ENCODE data around the gene OR6C75.
"Not testable (repeated sequence)": the region's sequence is repeated elsewhere in the genome, so short reads cannot be mapped to it uniquely, and the experiment has no call there.

The OR6C75 gene

GRCh38 chr12:55362675-55363074 is at the start of gene OR6C75:
TSS of gene OR6C75 (plus strand) at chr12:55362975. CDS start at chr12:55365111, 2,136 bp downstream.
- no peaks in the 10 kb centered on the region for H3K36me3 Mint-ChIP-seq
- peaks cover 13% of the 10 kb centered on the region for H3K27me3 Mint-ChIP-seq
- no peaks in the 10 kb centered on the region for H3K9me3 Mint-ChIP-seq

GRCh38 chr12:55314043-55314442 is 48.7 kb upstream of the OR6C75 start, which contains the start of gene OR6C1:
TSS of gene OR6C1 (plus strand) at chr12:55314343. CDS start at chr12:55320600, 6,257 bp downstream.
- no peak for DNase-seq (ENCODE audit: low spot score in 2 of 2)
- Mint-ChIP-seq H3K9me3 (peaks cover under 1% of the 10 kb centered on the region), H3K27me3 (peaks cover 8% of the 10 kb centered on the region), H3K27ac (no peak within 1 kb of the TSS), H3K4me3 (no peak within 1 kb of the TSS), H3K4me1 (no peaks in the 10 kb centered on the region), H3K36me3 (no peaks in the 10 kb centered on the region)
- ATAC-seq (ENCODE audit: low read depth), result no peak

More at GRCh38 chr12:55362675-55363074, at the start of gene OR6C75:
- Mint-ChIP-seq H3K4me1 (no peaks in the 10 kb centered on the region), H3K27ac (no peak within 1 kb of the TSS), H3K4me3 (no peak within 1 kb of the TSS)
- DNase-seq (ENCODE audit: low spot score in 2 of 2) (no peak), ATAC-seq (ENCODE audit: low read depth) (no peak)

GRCh38 chr12:55320201-55320600 is 42.6 kb upstream of the OR6C75 start:
- H3K9me3 Mint-ChIP-seq, result peaks cover 1% of the 10 kb centered on the region
- H3K36me3 Mint-ChIP-seq, result no peaks in the 10 kb centered on the region
- no peak for ATAC-seq (ENCODE audit: low read depth)
- H3K4me3 Mint-ChIP-seq, result no peak overlapping the region
- no peak for DNase-seq (ENCODE audit: low spot score in 2 of 2)
- no peak overlapping the region for H3K27ac Mint-ChIP-seq
- H3K4me1 Mint-ChIP-seq, result no peaks in the 10 kb centered on the region
- H3K27me3 Mint-ChIP-seq, result peaks cover 1% of the 10 kb centered on the region

GRCh38 chr12:55325801-55326200 is 37.0 kb upstream of the OR6C75 start:
- not testable (repeated sequence) for H3K4me1 Mint-ChIP-seq; H3K27me3 Mint-ChIP-seq; ATAC-seq (ENCODE audit: low read depth); DNase-seq (ENCODE audit: low spot score in 2 of 2); H3K27ac Mint-ChIP-seq; H3K36me3 Mint-ChIP-seq; H3K4me3 Mint-ChIP-seq; H3K9me3 Mint-ChIP-seq

DNA sequence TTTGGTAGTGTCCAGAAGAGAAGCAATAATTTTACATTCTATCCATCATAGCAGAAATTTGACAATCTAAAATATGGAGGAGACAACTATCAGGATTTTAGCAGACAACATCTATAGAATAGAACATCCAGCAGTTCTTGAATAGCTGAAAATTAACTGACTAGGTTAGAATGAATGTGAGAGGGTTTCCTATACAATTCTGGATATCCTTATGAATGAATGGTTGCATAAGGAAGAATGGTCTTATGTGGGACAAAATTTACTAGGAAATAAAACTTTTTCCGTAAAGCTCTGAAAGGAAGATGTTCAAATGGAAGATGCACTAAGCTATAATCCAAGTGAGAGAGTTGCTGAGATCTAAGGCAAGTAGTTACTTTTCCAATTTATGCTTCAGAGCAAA is 32.3 kb upstream of the OR6C75 start, which contains the start of gene OR6C3:
TSS of gene OR6C3 (plus strand) at position 301 of the 400 bp plus-strand sequence. CDS start 955 bp downstream, outside the sequence.
- no peak within 1 kb of the TSS for H3K4me3 Mint-ChIP-seq
- no peak for ATAC-seq (ENCODE audit: low read depth)
- no peaks in the 10 kb centered on the region for H3K4me1 Mint-ChIP-seq
- DNase-seq (ENCODE audit: low spot score in 2 of 2), result no peak
- H3K27ac Mint-ChIP-seq, result no peak within 1 kb of the TSS
- no peaks in the 10 kb centered on the region for H3K36me3 Mint-ChIP-seq
- no peaks in the 10 kb centered on the region for H3K9me3 Mint-ChIP-seq
- peaks cover 8% of the 10 kb centered on the region for H3K27me3 Mint-ChIP-seq

DNA sequence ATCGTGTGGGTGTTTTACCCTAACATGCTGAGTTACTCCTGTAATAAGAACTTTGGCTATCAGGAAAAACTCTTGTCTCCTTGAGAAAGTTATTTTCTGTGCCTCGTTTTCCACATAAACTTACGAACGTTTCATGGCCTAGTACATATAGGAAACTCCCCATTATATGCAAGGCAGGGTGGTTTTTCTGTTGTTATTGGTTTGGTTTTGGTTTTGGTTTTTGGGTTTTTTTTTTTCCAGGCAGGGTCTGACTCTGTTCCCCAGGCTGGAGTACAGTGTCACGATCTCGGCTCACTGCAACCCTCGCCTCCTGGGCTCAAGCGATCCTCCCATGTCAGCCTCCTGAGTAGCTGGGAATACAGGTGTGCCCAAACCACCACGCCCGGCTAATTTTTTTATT is 26.8 kb upstream of the OR6C75 start:
- no peak for DNase-seq (ENCODE audit: low spot score in 2 of 2)
- no peak overlapping the region for H3K27ac Mint-ChIP-seq
- peaks cover 2% of the 10 kb centered on the region for H3K27me3 Mint-ChIP-seq
- no peaks in the 10 kb centered on the region for H3K4me1 Mint-ChIP-seq
- H3K36me3 Mint-ChIP-seq, result no peaks in the 10 kb centered on the region
- no peak overlapping the region for H3K4me3 Mint-ChIP-seq
- ATAC-seq (ENCODE audit: low read depth), result no peak
- no peaks in the 10 kb centered on the region for H3K9me3 Mint-ChIP-seq

- not testable (repeated sequence) for H3K27ac Mint-ChIP-seq; H3K4me1 Mint-ChIP-seq; H3K36me3 Mint-ChIP-seq; H3K4me3 Mint-ChIP-seq; DNase-seq (ENCODE audit: low spot score in 2 of 2); H3K9me3 Mint-ChIP-seq; ATAC-seq (ENCODE audit: low read depth)
- peaks cover 12% of the 10 kb centered on the region for H3K27me3 Mint-ChIP-seq
Measured at GRCh38 chr12:55355338-55355737, 7.4 kb upstream of the OR6C75 start.

DNA sequence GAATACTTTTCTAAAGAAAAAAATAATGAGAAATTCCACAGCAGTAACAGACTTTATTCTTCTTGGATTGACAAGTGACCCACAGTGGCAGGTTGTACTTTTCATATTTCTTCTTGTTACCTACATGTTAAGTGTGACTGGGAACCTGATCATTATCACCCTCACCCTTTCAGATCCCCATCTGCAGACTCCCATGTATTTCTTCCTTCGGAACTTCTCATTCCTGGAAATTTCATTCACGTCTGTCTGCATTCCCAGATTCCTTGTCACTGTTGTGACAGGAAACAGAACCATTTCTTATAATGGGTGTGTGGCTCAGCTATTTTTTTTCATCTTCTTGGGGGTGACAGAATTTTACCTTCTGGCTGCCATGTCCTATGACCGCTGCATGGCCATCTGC is 2.3 kb downstream of the OR6C75 start:
- no peaks in the 10 kb centered on the region for H3K36me3 Mint-ChIP-seq
- no peaks in the 10 kb centered on the region for H3K9me3 Mint-ChIP-seq
- no peak for DNase-seq (ENCODE audit: low spot score in 2 of 2)
- H3K4me3 Mint-ChIP-seq, result no peak overlapping the region
- ATAC-seq (ENCODE audit: low read depth), result no peak
- H3K27ac Mint-ChIP-seq, result no peak overlapping the region
- H3K4me1 Mint-ChIP-seq, result no peaks in the 10 kb centered on the region
- H3K27me3 Mint-ChIP-seq, result peaks cover 10% of the 10 kb centered on the region

DNA sequence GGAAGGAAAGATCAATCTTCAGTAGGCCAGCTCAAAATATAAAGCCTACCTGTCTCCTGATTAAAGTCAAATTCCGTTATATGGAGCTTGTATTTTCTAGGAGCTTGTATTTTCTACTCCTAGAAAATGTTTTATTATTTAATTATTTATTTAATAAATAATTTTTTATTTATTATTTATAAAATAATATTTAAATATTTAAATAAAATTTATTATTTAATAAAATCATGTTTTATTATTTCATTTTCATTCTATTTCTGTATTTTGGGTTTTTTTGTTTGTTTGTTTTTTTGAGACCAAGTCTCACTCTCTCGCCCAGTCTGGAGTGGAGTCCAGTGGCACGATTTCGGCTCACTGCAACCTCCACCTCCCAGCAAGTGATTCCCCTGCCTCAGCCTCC is 9.7 kb downstream of the OR6C75 start:
- no peaks in the 10 kb centered on the region for H3K4me1 Mint-ChIP-seq
- H3K4me3 Mint-ChIP-seq, result no peak overlapping the region
- no peak overlapping the region for H3K27ac Mint-ChIP-seq
- H3K36me3 Mint-ChIP-seq, result no peaks in the 10 kb centered on the region
- DNase-seq (ENCODE audit: low spot score in 2 of 2), result no peak
- no peak for ATAC-seq (ENCODE audit: low read depth)
- no peaks in the 10 kb centered on the region for H3K9me3 Mint-ChIP-seq
- H3K27me3 Mint-ChIP-seq, result peaks cover 2% of the 10 kb centered on the region

DNA sequence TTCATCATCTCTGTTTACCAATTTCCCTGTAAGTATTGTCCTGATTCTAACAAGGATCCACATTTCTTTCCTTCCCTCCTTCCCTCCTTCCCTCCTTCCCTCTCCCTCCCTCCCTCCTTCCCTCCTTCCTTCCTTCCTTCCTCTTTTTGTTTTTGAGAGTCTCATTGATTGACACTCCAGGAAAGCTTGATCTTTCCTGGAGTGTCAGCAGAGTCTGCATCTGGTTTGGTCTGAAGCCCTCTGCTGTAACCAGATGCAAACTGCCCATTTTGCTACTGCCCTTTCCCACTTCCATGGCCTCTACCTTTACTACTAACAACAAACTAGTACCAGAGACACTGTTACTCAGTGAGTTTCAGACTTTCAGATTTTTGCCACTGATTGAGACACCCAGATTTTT is 23.1 kb downstream of the OR6C75 start:
- ATAC-seq (ENCODE audit: low read depth) (no peak), DNase-seq (ENCODE audit: low spot score in 2 of 2) (no peak)
- no peak overlapping the region for H3K27ac Mint-ChIP-seq
- no peaks in the 10 kb centered on the region for H3K4me1 Mint-ChIP-seq
- H3K4me3 Mint-ChIP-seq, result no peak overlapping the region
- H3K9me3 Mint-ChIP-seq, result no peaks in the 10 kb centered on the region
- peaks cover 1% of the 10 kb centered on the region for H3K27me3 Mint-ChIP-seq
- no peaks in the 10 kb centered on the region for H3K36me3 Mint-ChIP-seq

DNA sequence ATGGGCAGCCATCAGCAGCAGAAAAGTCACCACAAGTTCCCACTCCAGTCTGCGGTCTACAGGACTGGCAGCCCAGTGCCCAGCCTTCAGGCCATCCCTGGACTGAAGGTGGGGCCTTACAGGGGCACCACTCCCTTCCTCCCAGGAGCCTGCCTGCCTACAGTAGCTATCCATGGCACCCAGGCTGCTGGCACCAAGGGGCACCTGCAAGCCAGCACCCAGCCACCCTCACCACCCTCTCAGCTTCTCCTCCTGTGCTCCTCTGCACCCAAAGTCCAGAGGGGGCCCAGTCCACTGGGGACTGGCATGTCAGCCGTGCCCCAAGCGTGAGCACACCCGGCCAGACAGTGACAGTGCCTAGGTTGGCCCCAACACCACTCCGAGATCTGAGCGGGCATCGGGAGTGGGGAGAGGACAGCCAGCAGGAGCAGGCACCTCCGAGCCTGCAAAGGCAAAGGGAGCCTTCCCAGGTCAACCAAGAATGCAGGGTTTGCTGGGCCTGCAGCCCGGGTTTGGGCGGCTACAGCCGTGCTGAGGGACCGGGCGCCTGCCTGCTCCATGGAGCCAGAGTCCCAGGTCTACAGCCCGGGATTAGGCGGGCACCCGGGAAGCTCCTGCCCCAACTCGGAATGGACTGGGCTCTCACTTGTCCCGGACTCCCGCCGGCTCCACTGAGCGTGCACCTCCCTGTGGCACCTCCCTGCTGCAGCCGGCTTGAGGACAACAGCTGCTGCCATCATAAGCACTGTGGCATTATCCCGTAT is 29.4 kb downstream of the OR6C75 start:
- Mint-ChIP-seq H3K4me3 (no peak overlapping the region), H3K9me3 (no peaks in the 10 kb centered on the region)
- ATAC-seq (ENCODE audit: low read depth), result no peak

GRCh38 chr12:55396326-55396725 is 33.6 kb downstream of the OR6C75 start:
- no peaks in the 10 kb centered on the region for H3K36me3 Mint-ChIP-seq

More for the DNA sequence above, 29.4 kb downstream of the OR6C75 start:
- Mint-ChIP-seq H3K4me1 (no peaks in the 10 kb centered on the region), H3K27ac (no peak overlapping the region), H3K36me3 (no peaks in the 10 kb centered on the region), H3K27me3 (no peaks in the 10 kb centered on the region)
- no peak for DNase-seq (ENCODE audit: low spot score in 2 of 2)

GRCh38 chr12:55400229-55400628 is 37.5 kb downstream of the OR6C75 start, which contains the start of gene OR6C65:
TSS of gene OR6C65 (plus strand) at chr12:55400529. CDS start at chr12:55400529, 0 bp downstream.
- Mint-ChIP-seq H3K4me1 (no peaks in the 10 kb centered on the region), H3K4me3 (no peak within 1 kb of the TSS), H3K36me3 (no peaks in the 10 kb centered on the region), H3K27me3 (peaks cover 8% of the 10 kb centered on the region), H3K9me3 (peaks cover 2% of the 10 kb centered on the region), H3K27ac (no peak within 1 kb of the TSS)
- DNase-seq (ENCODE audit: low spot score in 2 of 2) (no peak), ATAC-seq (ENCODE audit: low read depth) (no peak)

More at GRCh38 chr12:55396326-55396725, 33.6 kb downstream of the OR6C75 start:
- H3K9me3 Mint-ChIP-seq, result no peaks in the 10 kb centered on the region
- peaks cover 8% of the 10 kb centered on the region for H3K27me3 Mint-ChIP-seq
- DNase-seq (ENCODE audit: low spot score in 2 of 2) (no peak), ATAC-seq (ENCODE audit: low read depth) (no peak)
- H3K27ac Mint-ChIP-seq, result no peak overlapping the region
- no peaks in the 10 kb centered on the region for H3K4me1 Mint-ChIP-seq
- H3K4me3 Mint-ChIP-seq, result no peak overlapping the region

- H3K4me3 Mint-ChIP-seq, result no peak overlapping the region
- no peaks in the 10 kb centered on the region for H3K4me1 Mint-ChIP-seq
- no peaks in the 10 kb centered on the region for H3K36me3 Mint-ChIP-seq
- ATAC-seq (ENCODE audit: low read depth) (no peak), DNase-seq (ENCODE audit: low spot score in 2 of 2) (no peak)
- H3K27ac Mint-ChIP-seq, result no peak overlapping the region
- peaks cover 7% of the 10 kb centered on the region for H3K9me3 Mint-ChIP-seq
- H3K27me3 Mint-ChIP-seq, result no peaks in the 10 kb centered on the region
Measured at GRCh38 chr12:55407866-55408265, 45.1 kb downstream of the OR6C75 start.

DNA sequence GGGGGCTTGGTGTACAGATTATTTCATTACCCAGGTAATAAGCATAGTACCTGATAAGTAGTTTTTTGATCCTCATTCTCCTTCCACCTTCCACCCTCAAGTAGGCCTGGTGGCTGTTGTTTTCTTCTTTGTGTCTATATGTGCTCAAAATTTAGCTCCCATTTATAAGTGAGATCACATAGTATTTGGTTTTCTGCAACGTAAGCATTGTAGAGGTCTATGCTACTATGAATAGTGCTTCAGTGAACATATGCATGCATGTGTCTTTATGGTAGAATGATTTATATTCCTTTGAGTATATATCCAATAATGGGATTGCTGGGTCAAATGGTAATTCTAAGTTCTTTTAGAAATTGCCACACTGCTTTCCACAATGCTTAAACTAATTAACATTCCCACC is 46.4 kb downstream of the OR6C75 start:
- not testable (repeated sequence) for H3K27me3 Mint-ChIP-seq; H3K4me3 Mint-ChIP-seq; H3K36me3 Mint-ChIP-seq; H3K9me3 Mint-ChIP-seq; H3K27ac Mint-ChIP-seq; DNase-seq (ENCODE audit: low spot score in 2 of 2); H3K4me1 Mint-ChIP-seq; ATAC-seq (ENCODE audit: low read depth)
